ENCODE measurements around the gene MED25. TPM values are rescaled to one million over a fixed set of nuclear protein-coding genes. Genes with fewer than 3 reads are reported as not detected.

The MED25 gene
- total and polyA plus RNA-seq, 2 of the 4 experiments (the other 2 are of a cell fraction), result 4.7 to 38.5 TPM

- ChIA-PET CTCF (no interaction called here), POLR2A (ENCODE audit: unreplicated experiment) (interaction anchor here (0.5 kb wide), 1 partner anchor 12 kb away, joined by 7 read pairs; the partner anchor contains the start of gene PNKP)
- H2BK120ac ChIP-seq (ENCODE audit: low read depth, low read length), result no peak overlapping the region
- TF ChIP-seq MXI1 (IDR thresholded peaks at IDR 0.05; ENCODE audit: borderline replicate concordance, low read depth, low read length) (no peak), RFX5 (IDR thresholded peaks at IDR 0.05; ENCODE audit: low read depth, low read length) (no peak), MAZ (IDR thresholded peaks at IDR 0.05; ENCODE audit: borderline replicate concordance, low read depth, low read length) (no peak)
- peaks cover 15% of the 10 kb centered on the region for H3K9me1 ChIP-seq (ENCODE audit: insufficient read depth, low read length)
- no peak overlapping the region for H3K18ac ChIP-seq (ENCODE audit: low read depth, low read length)
- H3K9ac ChIP-seq (ENCODE audit: low read depth, low read length), result no peak overlapping the region
- no peak overlapping the region for H2BK5ac ChIP-seq (ENCODE audit: low read depth, low read length, poor library complexity, severe bottlenecking)
- H3K4me2 ChIP-seq (ENCODE audit: low read depth, low read length), result no peak overlapping the region
- ATAC-seq (ENCODE audit: low read depth) (no peak), DNase-seq (no peak)
- H3K14ac ChIP-seq (replicated peaks; ENCODE audit: low read depth, low read length), result no peak overlapping the region
- H3K79me1 ChIP-seq (ENCODE audit: low read depth in 1 of 2, low read length in 2 of 2), result peaks cover 4 to 73% of the 10 kb centered on the region in 2 experiments
- H3K4me1 ChIP-seq (ENCODE audit: control insufficient read depth, insufficient read depth, low read length), result peaks cover 20% of the 10 kb centered on the region
- H4K20me1 ChIP-seq (ENCODE audit: insufficient read depth, low read length), result peaks cover 78% of the 10 kb centered on the region
- BruUV-seq (replicated peaks), result no TSS peak
- H3K27me3 ChIP-seq (ENCODE audit: control insufficient read depth, insufficient read depth, low read length), result no peaks in the 10 kb centered on the region
- in situ Hi-C loops (cut with MboI; ENCODE audit: low sequenced_read_pairs) (loop anchor here (10.0 kb wide), 1 partner anchor 170 kb away; the partner anchor contains the start of gene ADM5), dilution Hi-C loops (cut with HindIII; ENCODE audit: low sequenced_read_pairs, unreplicated experiment) (no loop called here), intact Hi-C loops (cut with micrococcal nuclease) (no loop called here)
- H3K27ac ChIP-seq (ENCODE audit: insufficient read depth, low read length), result no peak overlapping the region
- no peak overlapping the region for H3K23ac ChIP-seq (ENCODE audit: low read depth, low read length)
- H4K5ac ChIP-seq (ENCODE audit: low read depth, low read length), result no peak overlapping the region
- H2AFZ ChIP-seq (replicated peaks; ENCODE audit: low read length, poor library complexity), result no peak overlapping the region
- WGBS, 2 experiments (ENCODE audit: extremely low coverage in 2 of 2, insufficient read length in 1 of 2), result 91% methylated on average over 11 of the region's 12 CpGs; no CpG with 5 or more reads in 1 of the 2 experiments
- no peaks in the 10 kb centered on the region for H3K9me3 ChIP-seq (ENCODE audit: control insufficient read depth, insufficient read depth, low read length)
- no peak overlapping the region for H4K8ac ChIP-seq (ENCODE audit: low read depth in 2 of 2, low read length in 2 of 2)
- H2AK9ac ChIP-seq (replicated peaks; ENCODE audit: low read depth, low read length, poor library complexity), result peak overlapping the region; percentile 66
- H4K91ac ChIP-seq (ENCODE audit: insufficient read depth, low read depth, low read length), result no peak overlapping the region
- no peak overlapping the region for H3K56ac ChIP-seq (ENCODE audit: extremely low read depth, insufficient read depth, low read length)
- H2AK5ac ChIP-seq (ENCODE audit: low read depth, low read length), result no peak overlapping the region
- no peak overlapping the region for H2BK20ac ChIP-seq (ENCODE audit: low read depth, low read length)
- no peak overlapping the region for H2BK15ac ChIP-seq (ENCODE audit: low read depth, low read length)
- H3K4ac ChIP-seq (ENCODE audit: low read depth, low read length), result no peak overlapping the region
- peaks cover 59% of the 10 kb centered on the region for H3K36me3 ChIP-seq (ENCODE audit: control insufficient read depth, insufficient read depth, low read length)
- no peak overlapping the region for H3K4me3 ChIP-seq (ENCODE audit: insufficient read depth, low read depth, low read length)
These were observed 37.2 kb downstream of the MED25 start for GRCh38 chr19:49855277-49855675.

All from IMR-90 (cell line).